Osteocyte (in vitro differentiated cells): ENCODE data around the gene TRPV4. TPM values are rescaled to one million over a fixed set of nuclear protein-coding genes. Genes with fewer than 3 reads are reported as not detected.

ENCODE experiments used
- DNase-seq: peaks from one replicate; pipeline ENCODE4 v3.0.0; 2021; ENCODE audit warnings: mixed read lengths; ENCODE audit not compliant: unreplicated experiment; ENCODE audit errors: extremely low spot score
- H3K27ac Mint-ChIP-seq: one replicate; pipeline ENCODE4 v1.8.0; 2021; ENCODE audit warnings: mild to moderate bottlenecking, mixed read lengths; ENCODE audit not compliant: unreplicated experiment
- H3K27me3 Mint-ChIP-seq: one replicate; pipeline ENCODE4 v1.8.0; 2021; ENCODE audit warnings: mixed read lengths; ENCODE audit not compliant: unreplicated experiment
- H3K36me3 Mint-ChIP-seq: one replicate; pipeline ENCODE4 v1.8.0; 2021; ENCODE audit warnings: mixed read lengths; ENCODE audit not compliant: unreplicated experiment
- H3K4me1 Mint-ChIP-seq: one replicate; pipeline ENCODE4 v1.8.0; 2021; ENCODE audit warnings: mixed read lengths; ENCODE audit not compliant: unreplicated experiment
- H3K4me3 Mint-ChIP-seq: one replicate; pipeline ENCODE4 v1.8.0; 2021; ENCODE audit warnings: mild to moderate bottlenecking, moderate library complexity, mixed read lengths; ENCODE audit not compliant: unreplicated experiment
- H3K9me3 Mint-ChIP-seq: one replicate; pipeline ENCODE4 v1.8.0; 2021; ENCODE audit warnings: mixed read lengths; ENCODE audit not compliant: unreplicated experiment
- CTCF ChIP-seq: fragments of 200-600 bp; sonication (generic); IDR thresholded peaks from 2 replicates; pipeline ENCODE4 v1.5.0; 2021; ENCODE audit warnings: antibody characterized with exemption, mild to moderate bottlenecking, moderate library complexity
- total RNA-seq: library from RNA; stranded (reverse); gene quantifications from 2 replicates; pipeline ENCODE4 v1.2.1, GENCODE V29; 2021

The TRPV4 gene
- total RNA-seq, 1 donor from 2014 or later, result 1.6 TPM

- H3K27me3 Mint-ChIP-seq, result peaks cover 4% of the 10 kb centered on the region
- no peaks in the 10 kb centered on the region for H3K36me3 Mint-ChIP-seq
- no peak for DNase-seq
- no peaks in the 10 kb centered on the region for H3K9me3 Mint-ChIP-seq
- no peak overlapping the region for H3K27ac Mint-ChIP-seq
- H3K4me1 Mint-ChIP-seq, result peaks cover 5% of the 10 kb centered on the region
- H3K4me3 Mint-ChIP-seq, result no peak overlapping the region
- TF ChIP-seq CTCF, result no peak
Measured at GRCh38 chr12:109827566-109828550, 5.3 kb downstream of the TRPV4 start.

DNA sequence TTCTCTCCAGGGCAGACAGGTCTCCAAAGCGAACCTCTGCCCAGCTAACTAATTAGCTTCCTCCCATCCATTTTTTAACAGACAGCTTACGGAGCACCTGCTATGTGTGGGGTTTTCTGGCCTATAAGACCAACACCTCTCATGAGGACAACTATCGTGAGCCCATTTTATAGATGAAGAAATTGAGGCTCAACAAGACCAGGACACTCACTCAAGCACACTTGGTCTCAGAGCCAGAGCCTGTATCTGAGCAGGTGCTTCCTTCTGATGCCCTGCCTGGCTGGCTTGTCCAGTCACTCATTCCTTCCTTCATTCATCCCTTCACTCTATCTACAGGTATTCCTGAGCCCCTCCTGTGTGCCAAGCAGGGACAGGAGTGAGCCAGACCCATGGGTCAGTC is 6.1 kb downstream of the TRPV4 start:
- DNase-seq, result no peak
- Mint-ChIP-seq H3K4me1 (peaks cover 3% of the 10 kb centered on the region), H3K36me3 (no peaks in the 10 kb centered on the region), H3K4me3 (no peak overlapping the region), H3K27me3 (peaks cover 4% of the 10 kb centered on the region), H3K9me3 (no peaks in the 10 kb centered on the region), H3K27ac (no peak overlapping the region)
- no peak for TF ChIP-seq CTCF

DNA sequence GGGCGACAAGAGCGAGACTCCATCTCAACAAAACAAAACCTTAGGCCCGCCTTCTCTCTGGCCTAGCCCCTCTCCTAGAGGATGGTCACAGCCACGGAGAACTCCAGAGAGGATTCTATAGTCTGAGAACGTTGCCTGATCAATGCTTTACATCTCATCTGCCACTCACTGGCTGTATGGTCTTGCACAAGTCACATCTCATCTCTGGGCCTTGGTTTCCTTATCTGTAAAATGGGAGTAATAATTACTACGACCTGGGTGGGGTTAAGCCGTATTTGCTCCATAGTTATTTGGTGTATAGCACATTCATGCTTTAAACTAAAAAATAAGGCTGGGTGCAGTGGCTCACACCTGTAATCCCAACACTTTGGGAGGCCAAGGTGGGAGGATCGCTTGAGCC is 8.5 kb downstream of the TRPV4 start:
- no peaks in the 10 kb centered on the region for H3K27me3 Mint-ChIP-seq
- H3K36me3 Mint-ChIP-seq, result no peaks in the 10 kb centered on the region
- no peaks in the 10 kb centered on the region for H3K9me3 Mint-ChIP-seq
- H3K4me3 Mint-ChIP-seq, result no peak overlapping the region
- no peak for DNase-seq
- no peak for TF ChIP-seq CTCF
- peaks cover 3% of the 10 kb centered on the region for H3K4me1 Mint-ChIP-seq
- H3K27ac Mint-ChIP-seq, result no peak overlapping the region

DNA sequence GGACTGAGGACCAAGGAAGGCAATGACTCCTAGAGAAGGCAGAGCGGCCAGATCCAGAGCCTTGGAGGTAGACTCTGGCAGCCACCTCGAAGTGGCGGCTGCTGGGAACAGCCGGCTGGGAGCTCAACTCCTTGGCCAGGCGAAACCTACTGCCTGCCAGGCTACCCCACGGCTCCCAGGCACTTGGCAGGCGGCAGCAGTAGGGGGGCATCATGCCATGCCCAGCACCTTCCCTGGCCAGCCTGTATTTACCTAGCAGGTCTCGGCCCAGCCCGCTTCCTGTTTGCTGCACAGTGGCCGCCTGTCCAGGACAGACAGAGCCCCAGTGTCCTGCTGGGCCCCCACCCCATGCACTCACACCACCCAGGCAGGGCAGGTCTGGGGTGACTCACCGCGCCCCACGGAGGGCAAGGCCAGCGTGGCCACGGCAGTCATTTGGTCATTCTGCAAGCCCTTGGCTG is 10.2 kb downstream of the TRPV4 start:
- H3K27me3 Mint-ChIP-seq, result no peaks in the 10 kb centered on the region
- no peak overlapping the region for H3K4me3 Mint-ChIP-seq
- no peak for TF ChIP-seq CTCF
- H3K9me3 Mint-ChIP-seq, result no peaks in the 10 kb centered on the region
- H3K36me3 Mint-ChIP-seq, result no peaks in the 10 kb centered on the region
- peaks cover 14% of the 10 kb centered on the region for H3K4me1 Mint-ChIP-seq
- H3K27ac Mint-ChIP-seq, result no peak overlapping the region
- no peak for DNase-seq

GRCh38 chr12:109822416-109822815 is 10.8 kb downstream of the TRPV4 start:
- Mint-ChIP-seq H3K4me1 (peaks cover 14% of the 10 kb centered on the region), H3K36me3 (no peaks in the 10 kb centered on the region), H3K4me3 (no peak overlapping the region), H3K27me3 (no peaks in the 10 kb centered on the region), H3K9me3 (no peaks in the 10 kb centered on the region), H3K27ac (no peak overlapping the region)
- DNase-seq, result no peak
- TF ChIP-seq CTCF, result no peak
